ENCODE measurements around the gene SPTLC2. TPM values are rescaled to one million over a fixed set of nuclear protein-coding genes. Genes with fewer than 3 reads are reported as not detected.

Gene SPTLC2
- total and polyA plus RNA-seq, 2 of the 8 experiments (the other 6 are each of a cell fraction or from before 2014, with no cell fraction given), result 8.9 to 35.1 TPM

- no peak for TF ChIP-seq SUZ12 (IDR thresholded peaks at IDR 0.05; ENCODE audit: low read length)
- no peak for TF ChIP-seq ASH2L (IDR thresholded peaks at IDR 0.05; ENCODE audit: low read length)
Observed at GRCh38 chr14:77554207-77554606, 62.2 kb downstream of the SPTLC2 start (continued).
